HG03135 (cell line): ENCODE measurements around the gene BTLA.
"Not testable (repeated sequence)": the region's sequence is repeated elsewhere in the genome, so short reads cannot be mapped to it uniquely, and the experiment has no call there.

Experiments used
- ATAC-seq: cut with Tn5 transposase; IDR thresholded peaks from one replicate; pipeline ENCODE4 v1.9.1; 2021; ENCODE audit warnings: mild to moderate bottlenecking, moderate library complexity; ENCODE audit not compliant: unreplicated experiment

Gene BTLA

GRCh38 chr3:112492124-112492523 is 7.1 kb downstream of the BTLA start:
- no peak for ATAC-seq

- no peak for ATAC-seq
Measured at GRCh38 chr3:112491373-112491772, 7.9 kb downstream of the BTLA start.

- ATAC-seq, result no peak
Measured at GRCh38 chr3:112489674-112490479, 9.4 kb downstream of the BTLA start.

GRCh38 chr3:112486811-112487505 is 12.3 kb downstream of the BTLA start:
- no peak for ATAC-seq

GRCh38 chr3:112484352-112484751 is 14.9 kb downstream of the BTLA start:
- ATAC-seq, result no peak

- no peak for ATAC-seq
Measured at GRCh38 chr3:112482675-112483074, 16.6 kb downstream of the BTLA start.

GRCh38 chr3:112481302-112481721 is 18.0 kb downstream of the BTLA start:
- ATAC-seq, result no peak

- no peak for ATAC-seq
Measured at GRCh38 chr3:112477891-112478290, 21.4 kb downstream of the BTLA start.

- ATAC-seq, result no peak
Measured at GRCh38 chr3:112476346-112476745, 22.9 kb downstream of the BTLA start.

GRCh38 chr3:112474796-112475195 is 24.5 kb downstream of the BTLA start:
- no peak for ATAC-seq

- no peak for ATAC-seq
Measured at GRCh38 chr3:112472691-112473090, 26.6 kb downstream of the BTLA start.

- no peak for ATAC-seq
Measured at GRCh38 chr3:112471596-112472325, 27.5 kb downstream of the BTLA start.

GRCh38 chr3:112470788-112471187 is 28.5 kb downstream of the BTLA start:
- no peak for ATAC-seq

- no peak for ATAC-seq
Measured at GRCh38 chr3:112469671-112470070, 29.6 kb downstream of the BTLA start.

- ATAC-seq, result no peak
Measured at GRCh38 chr3:112467539-112467938, 31.7 kb downstream of the BTLA start.

GRCh38 chr3:112466020-112466419 is 33.3 kb downstream of the BTLA start:
- no peak for ATAC-seq

- no peak for ATAC-seq
Measured at GRCh38 chr3:112464264-112464663, 35.0 kb downstream of the BTLA start.

- ATAC-seq, result no peak
Measured at GRCh38 chr3:112463250-112463649, 36.0 kb downstream of the BTLA start.

GRCh38 chr3:112461787-112462186 is 37.5 kb downstream of the BTLA start:
- ATAC-seq, result not testable (repeated sequence)

GRCh38 chr3:112460519-112461195 is 38.6 kb downstream of the BTLA start:
- ATAC-seq, result peak; percentile 41

GRCh38 chr3:112459750-112460149 is 39.5 kb downstream of the BTLA start:
- ATAC-seq, result no peak
